ENCODE measurements around the gene TEX36.

DNA sequence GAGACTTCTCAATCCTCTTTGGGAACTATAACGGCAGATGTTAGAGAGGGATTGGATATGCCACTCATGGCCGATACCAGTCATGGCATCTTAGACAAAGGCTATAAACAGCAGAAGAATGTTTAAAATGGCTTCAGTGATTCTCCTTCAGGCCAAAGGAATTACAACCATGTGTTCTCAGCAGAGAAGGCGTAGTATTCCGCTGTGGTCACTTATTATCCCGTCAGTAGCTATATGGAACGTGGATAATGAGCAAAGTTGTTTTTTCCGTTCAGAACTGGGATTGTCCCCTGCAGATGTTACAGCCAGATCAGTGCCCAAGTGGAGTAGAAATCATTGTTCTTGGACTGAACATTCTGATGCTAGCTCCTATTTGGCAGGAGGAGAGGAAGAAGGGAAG, 43.1 kb downstream of the TEX36 start:
- TF ChIP-seq, protein P1, sequence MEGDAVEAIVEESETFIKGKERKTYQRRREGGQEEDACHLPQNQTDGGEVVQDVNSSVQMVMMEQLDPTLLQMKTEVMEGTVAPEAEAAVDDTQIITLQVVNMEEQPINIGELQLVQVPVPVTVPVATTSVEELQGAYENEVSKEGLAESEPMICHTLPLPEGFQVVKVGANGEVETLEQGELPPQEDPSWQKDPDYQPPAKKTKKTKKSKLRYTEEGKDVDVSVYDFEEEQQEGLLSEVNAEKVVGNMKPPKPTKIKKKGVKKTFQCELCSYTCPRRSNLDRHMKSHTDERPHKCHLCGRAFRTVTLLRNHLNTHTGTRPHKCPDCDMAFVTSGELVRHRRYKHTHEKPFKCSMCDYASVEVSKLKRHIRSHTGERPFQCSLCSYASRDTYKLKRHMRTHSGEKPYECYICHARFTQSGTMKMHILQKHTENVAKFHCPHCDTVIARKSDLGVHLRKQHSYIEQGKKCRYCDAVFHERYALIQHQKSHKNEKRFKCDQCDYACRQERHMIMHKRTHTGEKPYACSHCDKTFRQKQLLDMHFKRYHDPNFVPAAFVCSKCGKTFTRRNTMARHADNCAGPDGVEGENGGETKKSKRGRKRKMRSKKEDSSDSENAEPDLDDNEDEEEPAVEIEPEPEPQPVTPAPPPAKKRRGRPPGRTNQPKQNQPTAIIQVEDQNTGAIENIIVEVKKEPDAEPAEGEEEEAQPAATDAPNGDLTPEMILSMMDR (IDR thresholded peaks at IDR 0.05; ENCODE audit: poor library complexity, severe bottlenecking), result no peak
- TF ChIP-seq EP300 (conservative IDR thresholded peaks at IDR 0.05; ENCODE audit: poor library complexity, severe bottlenecking), result no peak
- TF ChIP-seq POLR2AphosphoS5 (IDR thresholded peaks at IDR 0.05), result no peak
- TF ChIP-seq MXI1 (conservative IDR thresholded peaks at IDR 0.05; ENCODE audit: poor library complexity, severe bottlenecking), result no peak
- TF ChIP-seq EZH2 (IDR thresholded peaks at IDR 0.05; ENCODE audit: borderline replicate concordance, insufficient read depth, low read length, poor library complexity, severe bottlenecking), result no peak
